Panc1 (cell line): ENCODE data around the gene USP49. TPM values are rescaled to one million over a fixed set of nuclear protein-coding genes. Genes with fewer than 3 reads are reported as not detected.

Experiments used
- ATAC-seq: fragments of 200-7000 bp; cut with Tn5 transposase; 2 replicates; pipeline ENCODE4 v1.9.1; 2020; ENCODE audit warnings: mild to moderate bottlenecking, moderate library complexity
- BruUV-seq: library from RNA; stranded (reverse); fragments of 400-500 nt; replicated peaks from 2 replicates; lab custom pipeline; 2021; lab: Mats Ljungman, UMichigan
- CTCF ChIA-PET: fragments of 300-600 bp; sonication (Branson Sonifier 250); formaldehyde crosslinking; loops from one replicate; lab custom pipeline; 2022; ENCODE audit warnings: antibody characterized with exemption; lab: Charles Lee
- POLR2A ChIA-PET: fragments of 300-600 bp; sonication (Branson Sonifier 250); formaldehyde crosslinking; loops from one replicate; lab custom pipeline; 2022; ENCODE audit warnings: antibody characterized with exemption; lab: Charles Lee
- DNase-seq: peaks from one replicate; pipeline ENCODE4 v3.0.0-alpha.2; 2010; ENCODE audit warnings: low read depth, low spot score
- H3K27ac ChIP-seq: 2 replicates; pipeline ENCODE4 v1.5.1; 2011; ENCODE audit warnings: mild to moderate bottlenecking, low read length, inconsistent platforms
- H3K27me3 ChIP-seq: fragments of 200-500 bp; sonication (Bioruptor generic); 2 replicates; pipeline ENCODE4 v1.6.0; 2014; ENCODE audit warnings: low read length, inconsistent platforms; ENCODE audit not compliant: control insufficient read depth, insufficient read depth
- H3K36me3 ChIP-seq: fragments of 200-500 bp; sonication (Bioruptor generic); 2 replicates; pipeline ENCODE4 v1.5.1; 2014; ENCODE audit warnings: inconsistent platforms, mild to moderate bottlenecking, low read length, moderate library complexity; ENCODE audit not compliant: control insufficient read depth, insufficient read depth
- H3K4me1 ChIP-seq: 2 replicates; pipeline ENCODE4 v1.5.1; 2011; ENCODE audit warnings: inconsistent platforms, mild to moderate bottlenecking, low read length, moderate library complexity; ENCODE audit not compliant: control insufficient read depth, insufficient read depth
- H3K4me3 ChIP-seq, 2 experiments: 2 replicates each; pipeline ENCODE4 v1.5.1; 2011 to 2012; ENCODE audit warnings: low read depth in 2 of 2, low read length in 2 of 2, mild to moderate bottlenecking in 2 of 2, inconsistent platforms in 1 of 2, moderate library complexity in 1 of 2
- H3K9me3 ChIP-seq: fragments of 200-500 bp; sonication (Bioruptor generic); 2 replicates; pipeline ENCODE4 v1.5.1; 2014; ENCODE audit warnings: low read depth, mild to moderate bottlenecking, inconsistent platforms, low read length, moderate library complexity; ENCODE audit not compliant: control insufficient read depth, insufficient read depth
- CTCF ChIP-seq: fragments of 450-650 bp; IDR thresholded peaks from 2 replicates; pipeline ENCODE4 v1.5.1; 2017; ENCODE audit warnings: mild to moderate bottlenecking
- POLR2AphosphoS5 ChIP-seq: IDR thresholded peaks from 2 replicates; pipeline ENCODE4 v1.6.1; 2012; ENCODE audit warnings: mild to moderate bottlenecking, low read depth, low read length, moderate library complexity
- REST ChIP-seq, 2 experiments: IDR thresholded peaks; 2 replicates each; pipeline ENCODE4 v1.6.1; 2011 to 2012; ENCODE audit warnings: low read depth in 2 of 2, control low read depth in 1 of 2, low read length in 1 of 2, mild to moderate bottlenecking in 1 of 2, moderate library complexity in 1 of 2; ENCODE audit not compliant: insufficient read depth in 1 of 2
- SIN3A ChIP-seq: IDR thresholded peaks from 2 replicates; pipeline ENCODE4 v1.6.1; 2012; ENCODE audit warnings: low read depth, mild to moderate bottlenecking, low read length, moderate library complexity, borderline replicate concordance; ENCODE audit not compliant: insufficient read depth
- TCF7L2 ChIP-seq: IDR thresholded peaks from 2 replicates; pipeline ENCODE4 v1.6.1; 2011; ENCODE audit warnings: mild to moderate bottlenecking, low read depth, low read length, inconsistent platforms
- in situ Hi-C: cut with HindIII; loops from 2 replicates; pipeline ENCODE4 v1.10.0; 2016; ENCODE audit warnings: low sequenced_read_pairs, low pct_unique_long_range_greater_than_20kb
- intact Hi-C: fragments of 100-400 bp; cut with micrococcal nuclease; formaldehyde crosslinking; loops from one replicate; pipeline ENCODE4 v1.10.0; 2022; ENCODE audit not compliant: unreplicated experiment
- total RNA-seq: library from RNA; stranded (reverse); gene quantifications from one replicate; pipeline ENCODE4 v1.2.1, GENCODE V29; 2021; ENCODE audit not compliant: unreplicated experiment

The USP49 gene
- total RNA-seq, 1 experiment from 2014 or later, result 5.4 TPM

DNA sequence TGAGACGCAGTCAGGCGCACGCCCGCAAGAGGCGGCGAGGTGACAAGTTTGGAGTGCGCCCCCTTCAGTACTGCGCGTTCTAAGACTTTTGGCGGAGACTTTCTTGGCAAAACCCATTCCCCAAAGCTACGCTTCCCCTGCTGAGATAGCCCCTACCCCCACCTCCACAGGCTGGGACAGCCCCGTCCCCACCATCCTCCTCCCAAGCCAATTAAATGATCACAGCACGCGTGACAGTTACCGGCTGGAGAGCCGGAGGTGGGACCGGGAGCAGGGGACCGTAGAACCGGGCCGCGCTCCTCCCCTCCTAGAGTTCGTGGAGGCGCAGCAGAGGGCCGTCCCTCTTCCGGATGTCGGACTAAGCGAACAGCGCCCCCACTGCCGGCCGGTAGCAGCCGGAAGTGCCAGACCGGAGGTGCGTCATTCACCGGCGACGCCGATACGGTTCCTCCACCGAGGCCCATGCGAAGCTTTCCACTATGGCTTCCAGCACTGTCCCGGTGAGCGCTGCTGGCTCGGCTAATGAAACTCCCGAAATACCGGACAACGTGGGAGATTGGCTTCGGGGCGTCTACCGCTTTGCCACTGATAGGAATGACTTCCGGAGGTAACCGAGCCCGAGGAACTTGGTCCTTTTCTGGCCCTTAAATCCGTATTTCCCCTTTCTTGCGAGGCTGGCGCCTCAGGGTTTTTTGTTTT lies 107.8 kb downstream of the USP49 start, which contains the start of gene TOMM6:
TSS of gene TOMM6 (plus strand) at position 476 of the 699 bp plus-strand sequence. CDS start at position 480, 4 bp downstream.
- H3K27ac ChIP-seq, result peak within 1 kb of the TSS; percentile 92
- ATAC-seq, result peak; percentile 88
- no peaks in the 10 kb centered on the region for H3K9me3 ChIP-seq
- no peaks in the 10 kb centered on the region for H3K27me3 ChIP-seq
- H3K36me3 ChIP-seq, result peaks cover 20% of the 10 kb centered on the region
- H3K4me1 ChIP-seq, result peaks cover 7% of the 10 kb centered on the region; the same call in 1 of the 2 replicates
- no TSS peak for BruUV-seq
- ChIA-PET POLR2A (interaction anchor here (0.5 kb wide), 1 partner anchor 134 kb away, joined by 4 read pairs; the partner anchor contains the start of gene BYSL), CTCF (interaction anchor here (0.6 to 2.2 kb wide), 10 partner anchors 11 to 444 kb away, joined by 3 to 15 read pairs (median 4); partner anchors contain the start of genes BYSL and MED20)
- peak; percentile 79 for DNase-seq
- TF ChIP-seq TCF7L2 (no peak), CTCF (peak; percentile 94), POLR2AphosphoS5 (peak; percentile 92), SIN3A (no peak; the same call in 1 of the 2 replicates), REST (IDR thresholded peaks at IDR 0.05; ENCODE audit: insufficient read depth in 1 of 2, low read depth in 2 of 2, low read length in 1 of 2) (0 out of 4 replicates have a peak, but pooled peaks of 1 of the 2 experiments have one; percentile 26)
- in situ Hi-C loops, result no loop called here
- intact Hi-C loops, result loop anchor here (5.0 to 10.0 kb wide), 2 partner anchors 53 to 135 kb away; partner anchors contain the start of genes BYSL, MED20 and TFEB
- peak within 1 kb of the TSS; percentile 71 to 92 for H3K4me3 ChIP-seq

GRCh38 chr6:41786451-41787218 lies 108.5 kb downstream of the USP49 start:
- DNase-seq, result no peak
- peaks cover 17% of the 10 kb centered on the region for H3K36me3 ChIP-seq
- CTCF ChIA-PET, result interaction anchor here (0.5 to 2.2 kb wide), 10 partner anchors 10 to 343 kb away, joined by 3 to 15 read pairs (median 4); partner anchors contain the start of genes BYSL, MED20 and TAF8
- POLR2A ChIA-PET, result interaction anchor here (0.5 kb wide), 1 partner anchor 135 kb away, joined by 4 read pairs; the partner anchor contains the start of gene BYSL
- H3K27me3 ChIP-seq, result no peaks in the 10 kb centered on the region
- intact Hi-C loops, result loop anchor here (5.0 to 10.0 kb wide), 2 partner anchors 52 to 136 kb away; partner anchors contain the start of genes BYSL, MED20 and TFEB
- no TSS peak for BruUV-seq
- peak overlapping the region; percentile 92 for H3K27ac ChIP-seq
- peaks cover 7% of the 10 kb centered on the region; the same call in 1 of the 2 replicates for H3K4me1 ChIP-seq
- in situ Hi-C loops, result no loop called here
- H3K9me3 ChIP-seq, result no peaks in the 10 kb centered on the region
- peak; percentile 40; the same call in 1 of the 2 replicates for TF ChIP-seq SIN3A
- 0 out of 2 replicates have a peak, but pooled peaks have one; percentile 16 for TF ChIP-seq TCF7L2
- TF ChIP-seq REST (IDR thresholded peaks at IDR 0.05; ENCODE audit: insufficient read depth in 1 of 2, low read depth in 2 of 2, low read length in 1 of 2), result no peak
- TF ChIP-seq CTCF, result peak; percentile 93
- 0 out of 2 replicates have a peak, but pooled peaks have one; percentile 45 for TF ChIP-seq POLR2AphosphoS5
- H3K4me3 ChIP-seq, result peak overlapping the region; percentile 71 to 92
- ATAC-seq, result peak; percentile 93
